Vagina (tissue), 2 donors: ENCODE results near the gene NR4A1. TPM values are rescaled to one million over a fixed set of nuclear protein-coding genes. Genes with fewer than 3 reads are reported as not detected.

Experiments used
- DNase-seq, 2 donors: peaks; one replicate each; pipeline ENCODE4 v3.0.0-alpha.2; 2017; ENCODE audit errors: extremely low spot score in 2 of 2
- H3K27ac ChIP-seq: fragments of 200-600 bp; sonication (generic); one replicate; pipeline ENCODE4 v1.5.1; 2019
- H3K27me3 ChIP-seq: fragments of 200-600 bp; sonication (generic); one replicate; pipeline ENCODE4 v1.5.1; 2019
- H3K36me3 ChIP-seq, 2 donors: fragments of 200-600 bp; sonication (generic); one replicate each; pipeline ENCODE4 v1.5.1; 2017 to 2019
- H3K4me1 ChIP-seq: fragments of 200-600 bp; sonication (generic); one replicate; pipeline ENCODE4 v1.5.1; 2019
- H3K4me3 ChIP-seq, 2 donors: fragments of 200-600 bp; sonication (generic); 1 replicate in 1 of 2; 2 replicates in 1 of 2; pipeline ENCODE4 v1.5.1; 2016 to 2019
- H3K9me3 ChIP-seq: fragments of 200-600 bp; sonication (generic); one replicate; pipeline ENCODE4 v1.5.1; 2019
- POLR2A ChIP-seq, 2 donors: fragments of 450-650 bp; IDR thresholded peaks; one replicate each; pipeline ENCODE4 v1.6.1; 2017; ENCODE audit warnings: antibody characterized with exemption in 2 of 2, mild to moderate bottlenecking in 2 of 2, moderate library complexity in 2 of 2
- POLR2AphosphoS5 ChIP-seq, 2 donors: sonication (generic); formaldehyde crosslinking; IDR thresholded peaks; one replicate each; pipeline ENCODE4 v1.9.0; 2017; ENCODE audit warnings: antibody characterized with exemption in 2 of 2, mild to moderate bottlenecking in 2 of 2, low read depth in 1 of 2; ENCODE audit not compliant: insufficient read depth in 1 of 2
- intact Hi-C: fragments of 100-400 bp; cut with DNase I; formaldehyde crosslinking; loops from one replicate; pipeline ENCODE4 v1.15.1; 2023
- total RNA-seq: library from RNA; depleted of rRNA; stranded (reverse); fragments of >200 nt; gene quantifications from one replicate; pipeline ENCODE4 v1.2.3, GENCODE V29; 2016
- TF ChIP-seq, protein P1 (sequence below), 3 experiments: fragments of 450-650 bp in 2 of 3; fragments of 200-600 bp in 1 of 3; sonication (generic) in 1 of 3; IDR thresholded peaks; one replicate each; pipeline ENCODE4 v1.5.1; 2017 to 2019; ENCODE audit warnings: antibody characterized with exemption in 3 of 3, mild to moderate bottlenecking in 2 of 3, moderate library complexity in 2 of 3

Gene NR4A1
- total RNA-seq, 1 donor from 2014 or later = 465 TPM

- no peak overlapping the region for H3K27ac ChIP-seq
- H3K4me3 ChIP-seq = no peak overlapping the region
- TF ChIP-seq, protein P1, sequence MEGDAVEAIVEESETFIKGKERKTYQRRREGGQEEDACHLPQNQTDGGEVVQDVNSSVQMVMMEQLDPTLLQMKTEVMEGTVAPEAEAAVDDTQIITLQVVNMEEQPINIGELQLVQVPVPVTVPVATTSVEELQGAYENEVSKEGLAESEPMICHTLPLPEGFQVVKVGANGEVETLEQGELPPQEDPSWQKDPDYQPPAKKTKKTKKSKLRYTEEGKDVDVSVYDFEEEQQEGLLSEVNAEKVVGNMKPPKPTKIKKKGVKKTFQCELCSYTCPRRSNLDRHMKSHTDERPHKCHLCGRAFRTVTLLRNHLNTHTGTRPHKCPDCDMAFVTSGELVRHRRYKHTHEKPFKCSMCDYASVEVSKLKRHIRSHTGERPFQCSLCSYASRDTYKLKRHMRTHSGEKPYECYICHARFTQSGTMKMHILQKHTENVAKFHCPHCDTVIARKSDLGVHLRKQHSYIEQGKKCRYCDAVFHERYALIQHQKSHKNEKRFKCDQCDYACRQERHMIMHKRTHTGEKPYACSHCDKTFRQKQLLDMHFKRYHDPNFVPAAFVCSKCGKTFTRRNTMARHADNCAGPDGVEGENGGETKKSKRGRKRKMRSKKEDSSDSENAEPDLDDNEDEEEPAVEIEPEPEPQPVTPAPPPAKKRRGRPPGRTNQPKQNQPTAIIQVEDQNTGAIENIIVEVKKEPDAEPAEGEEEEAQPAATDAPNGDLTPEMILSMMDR (IDR thresholded peaks at IDR 0.05) = no peak
- TF ChIP-seq POLR2A (IDR thresholded peaks at IDR 0.05) (no peak), POLR2AphosphoS5 (IDR thresholded peaks at IDR 0.05; ENCODE audit: insufficient read depth in 1 of 2, low read depth in 1 of 2) (no peak)
- no peaks in the 10 kb centered on the region for H3K9me3 ChIP-seq
- H3K36me3 ChIP-seq = no peaks in the 10 kb centered on the region
- H3K4me1 ChIP-seq = peaks cover 39% of the 10 kb centered on the region
- H3K27me3 ChIP-seq = no peaks in the 10 kb centered on the region
- DNase-seq = no peak
- intact Hi-C loops = no loop called here
These were observed 45.9 kb upstream of the NR4A1 start for GRCh38 chr12:52005218-52005902.

GRCh38 chr12:52005903-52006703, 45.1 kb upstream of the NR4A1 start:
- no peaks in the 10 kb centered on the region for H3K36me3 ChIP-seq
- no peaks in the 10 kb centered on the region for H3K9me3 ChIP-seq
- H3K4me3 ChIP-seq = peak overlapping the region; percentile 87 to 100
- peak in 1 of 2 donors; percentile 20 for TF ChIP-seq POLR2AphosphoS5 (IDR thresholded peaks at IDR 0.05; ENCODE audit: insufficient read depth in 1 of 2, low read depth in 1 of 2)
- TF ChIP-seq, protein P1 (IDR thresholded peaks at IDR 0.05) = no peak
- no peak for TF ChIP-seq POLR2A (IDR thresholded peaks at IDR 0.05)
- no peaks in the 10 kb centered on the region for H3K27me3 ChIP-seq
- H3K27ac ChIP-seq = peak overlapping the region; percentile 96
- intact Hi-C loops = no loop called here
- H3K4me1 ChIP-seq = peaks cover 46% of the 10 kb centered on the region
- no peak for DNase-seq

GRCh38 chr12:52006726-52007157, 44.5 kb upstream of the NR4A1 start, which contains the start of gene TAMALIN:
TAMALIN (plus strand) TSS chr12:52006946; CDS start chr12:52007020, 74 bp downstream.
- DNase-seq = no peak
- intact Hi-C loops = no loop called here

DNA sequence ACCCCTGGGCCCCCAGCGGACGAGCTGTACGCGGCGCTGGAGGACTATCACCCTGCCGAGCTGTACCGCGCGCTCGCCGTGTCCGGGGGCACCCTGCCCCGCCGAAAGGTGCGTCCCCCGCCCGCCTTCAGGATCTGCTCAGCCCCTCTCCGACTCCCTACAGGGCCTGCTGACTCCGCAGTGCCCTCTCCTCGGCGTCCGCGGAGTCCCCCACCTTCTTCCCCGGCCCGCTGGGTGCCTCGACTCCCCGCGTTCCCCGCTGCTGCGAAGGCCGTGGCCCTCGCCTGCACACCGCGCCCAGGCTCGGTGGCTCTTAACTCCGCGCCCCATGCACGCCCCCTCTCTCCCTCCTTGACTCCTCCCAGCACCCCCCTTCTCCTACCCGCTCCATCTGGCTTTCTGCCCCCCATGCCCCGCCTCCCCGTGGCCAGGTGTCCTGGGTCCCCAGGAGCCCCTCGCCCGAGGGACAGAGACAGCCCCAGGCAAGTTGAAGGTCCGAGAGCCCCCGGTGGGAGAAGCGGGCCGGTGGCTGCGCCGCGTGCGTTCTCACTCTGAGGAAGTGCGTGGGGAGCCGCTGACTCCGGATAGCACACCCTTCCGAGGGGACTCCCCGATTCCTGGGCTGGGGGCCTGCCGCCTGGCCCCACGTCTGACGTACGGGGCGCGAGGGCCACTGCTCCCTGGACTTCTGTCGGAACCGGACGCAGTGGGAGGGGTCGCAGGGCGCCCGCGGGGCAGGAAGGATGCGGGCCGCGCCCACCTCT, 43.9 kb upstream of the NR4A1 start:
- intact Hi-C loops = no loop called here
- Histone ChIP-seq H3K36me3 (peaks cover 0 to 4% of the 10 kb centered on the region in 2 donors), H3K27ac (peak overlapping the region; percentile 96), H3K27me3 (no peaks in the 10 kb centered on the region), H3K9me3 (no peaks in the 10 kb centered on the region), H3K4me3 (peak overlapping the region; percentile 87 to 100), H3K4me1 (peaks cover 58% of the 10 kb centered on the region)
- DNase-seq = no peak
- TF ChIP-seq POLR2AphosphoS5 (IDR thresholded peaks at IDR 0.05; ENCODE audit: insufficient read depth in 1 of 2, low read depth in 1 of 2) = peak in 1 of 2 donors; percentile 77
- peak in 1 of 2 donors; percentile 9 for TF ChIP-seq POLR2A (IDR thresholded peaks at IDR 0.05)
- TF ChIP-seq, protein P1 (IDR thresholded peaks at IDR 0.05) = no peak

More at GRCh38 chr12:52006726-52007157, 44.5 kb upstream of the NR4A1 start, which contains the start of gene TAMALIN:
- peak within 1 kb of the TSS; percentile 96 for H3K27ac ChIP-seq
- peaks cover 53% of the 10 kb centered on the region for H3K4me1 ChIP-seq
- H3K36me3 ChIP-seq = no peaks in the 10 kb centered on the region
- H3K27me3 ChIP-seq = no peaks in the 10 kb centered on the region
- peak in 1 of 2 donors; percentile 95 for TF ChIP-seq POLR2A (IDR thresholded peaks at IDR 0.05)
- no peak for TF ChIP-seq POLR2AphosphoS5 (IDR thresholded peaks at IDR 0.05; ENCODE audit: insufficient read depth in 1 of 2, low read depth in 1 of 2)
- TF ChIP-seq, protein P1 (IDR thresholded peaks at IDR 0.05) = no peak
- no peaks in the 10 kb centered on the region for H3K9me3 ChIP-seq
- peak within 1 kb of the TSS; percentile 87 to 100 for H3K4me3 ChIP-seq
